ENCODE measurements around the gene ELOVL2. TPM values are rescaled to one million over a fixed set of nuclear protein-coding genes. Genes with fewer than 3 reads are reported as not detected.

ELOVL2 gene
- total RNA-seq, 2 experiments from 2014 or later: not detected

GRCh38 chr6:11065436-11066202 is 21.5 kb upstream of the ELOVL2 start:
- no peak overlapping the region for H3K4me3 ChIP-seq (ENCODE audit: low read length)
- Mint-ChIP-seq H3K27me3 (peaks cover 14% of the 10 kb centered on the region), H3K27ac (no peak overlapping the region), H3K36me3 (ENCODE audit: low read depth) (no peaks in the 10 kb centered on the region), H3K9me3 (no peaks in the 10 kb centered on the region), H3K4me3 (no peak overlapping the region), H3K4me1 (ENCODE audit: low read depth) (no peaks in the 10 kb centered on the region)
- H3K4me1 ChIP-seq (ENCODE audit: insufficient read depth, low read length): no peaks in the 10 kb centered on the region
- no peaks in the 10 kb centered on the region for H3K27me3 ChIP-seq (ENCODE audit: control insufficient read depth in 1 of 2, insufficient read depth in 2 of 2, low read length in 2 of 2)
- DNase-seq (no peak), ATAC-seq (ENCODE audit: poor library complexity) (no peak)
- POLR2A ChIA-PET: no interaction called here
- no peak overlapping the region for H3K27ac ChIP-seq (ENCODE audit: low read depth in 1 of 2, low read length in 2 of 2)
- TF ChIP-seq, protein P1, sequence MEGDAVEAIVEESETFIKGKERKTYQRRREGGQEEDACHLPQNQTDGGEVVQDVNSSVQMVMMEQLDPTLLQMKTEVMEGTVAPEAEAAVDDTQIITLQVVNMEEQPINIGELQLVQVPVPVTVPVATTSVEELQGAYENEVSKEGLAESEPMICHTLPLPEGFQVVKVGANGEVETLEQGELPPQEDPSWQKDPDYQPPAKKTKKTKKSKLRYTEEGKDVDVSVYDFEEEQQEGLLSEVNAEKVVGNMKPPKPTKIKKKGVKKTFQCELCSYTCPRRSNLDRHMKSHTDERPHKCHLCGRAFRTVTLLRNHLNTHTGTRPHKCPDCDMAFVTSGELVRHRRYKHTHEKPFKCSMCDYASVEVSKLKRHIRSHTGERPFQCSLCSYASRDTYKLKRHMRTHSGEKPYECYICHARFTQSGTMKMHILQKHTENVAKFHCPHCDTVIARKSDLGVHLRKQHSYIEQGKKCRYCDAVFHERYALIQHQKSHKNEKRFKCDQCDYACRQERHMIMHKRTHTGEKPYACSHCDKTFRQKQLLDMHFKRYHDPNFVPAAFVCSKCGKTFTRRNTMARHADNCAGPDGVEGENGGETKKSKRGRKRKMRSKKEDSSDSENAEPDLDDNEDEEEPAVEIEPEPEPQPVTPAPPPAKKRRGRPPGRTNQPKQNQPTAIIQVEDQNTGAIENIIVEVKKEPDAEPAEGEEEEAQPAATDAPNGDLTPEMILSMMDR (IDR thresholded peaks at IDR 0.05): no peak
- CTCF ChIA-PET: interaction anchor here (0.6 kb wide), 1 partner anchor 488 kb away, joined by 3 read pairs; no protein-coding TSS in a partner anchor
- no peaks in the 10 kb centered on the region for H3K36me3 ChIP-seq (ENCODE audit: insufficient read depth, low read length)
- H3K9me3 ChIP-seq (ENCODE audit: control insufficient read depth in 1 of 2, insufficient read depth in 1 of 2, low read length in 2 of 2): no peaks in the 10 kb centered on the region
- intact Hi-C loops (cut with DNase I, micrococcal nuclease): no loop called here

DNA sequence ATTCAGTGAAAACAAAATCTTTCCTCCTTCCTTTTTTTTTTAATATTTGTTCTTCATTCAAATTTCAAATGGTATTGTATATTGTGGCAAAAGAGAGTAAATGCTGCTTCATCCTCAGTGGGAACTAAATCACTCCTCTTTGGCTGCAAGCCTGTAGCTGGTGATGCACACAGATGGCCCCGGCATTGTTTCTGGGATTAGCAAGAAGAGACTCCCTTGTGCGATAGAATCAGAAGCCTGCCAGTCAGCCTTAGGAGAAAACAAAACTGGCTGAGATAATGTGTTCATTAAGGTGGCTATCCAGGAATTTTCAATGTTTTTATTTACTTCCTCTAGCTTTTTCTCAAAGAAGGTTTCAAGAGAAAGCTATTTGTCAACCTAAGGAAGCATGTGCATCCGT is 20.7 kb upstream of the ELOVL2 start:
- ATAC-seq (ENCODE audit: poor library complexity) (no peak), DNase-seq (no peak)
- ChIA-PET POLR2A (no interaction called here), CTCF (no interaction called here)
- Mint-ChIP-seq H3K36me3 (ENCODE audit: low read depth) (no peaks in the 10 kb centered on the region), H3K27ac (no peak overlapping the region), H3K4me1 (ENCODE audit: low read depth) (no peaks in the 10 kb centered on the region), H3K9me3 (no peaks in the 10 kb centered on the region), H3K4me3 (no peak overlapping the region), H3K27me3 (peaks cover 19% of the 10 kb centered on the region)
- Histone ChIP-seq H3K27ac (ENCODE audit: low read depth in 1 of 2, low read length in 2 of 2) (no peak overlapping the region), H3K36me3 (ENCODE audit: insufficient read depth, low read length) (no peaks in the 10 kb centered on the region), H3K4me3 (ENCODE audit: low read length) (no peak overlapping the region), H3K9me3 (ENCODE audit: control insufficient read depth in 1 of 2, insufficient read depth in 1 of 2, low read length in 2 of 2) (no peaks in the 10 kb centered on the region), H3K4me1 (ENCODE audit: insufficient read depth, low read length) (no peaks in the 10 kb centered on the region), H3K27me3 (ENCODE audit: control insufficient read depth in 1 of 2, insufficient read depth in 2 of 2, low read length in 2 of 2) (no peaks in the 10 kb centered on the region)
- intact Hi-C loops (cut with DNase I, micrococcal nuclease): no loop called here
- TF ChIP-seq, protein P1 (IDR thresholded peaks at IDR 0.05): no peak

GRCh38 chr6:11062715-11063114 is 18.6 kb upstream of the ELOVL2 start:
- intact Hi-C loops (cut with DNase I, micrococcal nuclease): no loop called here

More at GRCh38 chr6:11062715-11063114, 18.6 kb upstream of the ELOVL2 start:
- Mint-ChIP-seq H3K9me3 (no peaks in the 10 kb centered on the region), H3K27me3 (peaks cover 19% of the 10 kb centered on the region), H3K4me3 (no peak overlapping the region), H3K27ac (no peak overlapping the region), H3K4me1 (ENCODE audit: low read depth) (no peaks in the 10 kb centered on the region), H3K36me3 (ENCODE audit: low read depth) (no peaks in the 10 kb centered on the region)
- H3K27ac ChIP-seq (ENCODE audit: low read depth in 1 of 2, low read length in 2 of 2): no peak overlapping the region
- no peaks in the 10 kb centered on the region for H3K4me1 ChIP-seq (ENCODE audit: insufficient read depth, low read length)
- POLR2A ChIA-PET: no interaction called here
- CTCF ChIA-PET: interaction anchor here (0.7 to 1.8 kb wide), 2 partner anchors 14 to 82 kb away, joined by 3 to 4 read pairs; no protein-coding TSS in a partner anchor
- no peak overlapping the region for H3K4me3 ChIP-seq (ENCODE audit: low read length)
- TF ChIP-seq, protein P1 (IDR thresholded peaks at IDR 0.05): no peak
- no peaks in the 10 kb centered on the region for H3K36me3 ChIP-seq (ENCODE audit: insufficient read depth, low read length)
- ATAC-seq (ENCODE audit: poor library complexity) (no peak), DNase-seq (no peak)
- H3K27me3 ChIP-seq (ENCODE audit: control insufficient read depth in 1 of 2, insufficient read depth in 2 of 2, low read length in 2 of 2): no peaks in the 10 kb centered on the region
- no peaks in the 10 kb centered on the region for H3K9me3 ChIP-seq (ENCODE audit: control insufficient read depth in 1 of 2, insufficient read depth in 1 of 2, low read length in 2 of 2)

All from CD4-positive, alpha-beta T cell (primary cell).